Lower leg skin (tissue), 3 donors: ENCODE results near the gene STARD3.

Experiments
- POLR2A ChIP-seq, 2 donors: fragments of 450-650 bp; IDR thresholded peaks; one replicate each; pipeline ENCODE4 v1.6.1; 2016 to 2017; ENCODE audit warnings: antibody characterized with exemption in 2 of 2, mild to moderate bottlenecking in 1 of 2, moderate library complexity in 1 of 2
- TF ChIP-seq, protein P1 (sequence below), 3 donors: fragments of 450-650 bp; IDR thresholded peaks; one replicate each; pipeline ENCODE4 v1.5.1; 2016; ENCODE audit warnings: antibody characterized with exemption in 3 of 3, mild to moderate bottlenecking in 3 of 3, moderate library complexity in 2 of 3

DNA sequence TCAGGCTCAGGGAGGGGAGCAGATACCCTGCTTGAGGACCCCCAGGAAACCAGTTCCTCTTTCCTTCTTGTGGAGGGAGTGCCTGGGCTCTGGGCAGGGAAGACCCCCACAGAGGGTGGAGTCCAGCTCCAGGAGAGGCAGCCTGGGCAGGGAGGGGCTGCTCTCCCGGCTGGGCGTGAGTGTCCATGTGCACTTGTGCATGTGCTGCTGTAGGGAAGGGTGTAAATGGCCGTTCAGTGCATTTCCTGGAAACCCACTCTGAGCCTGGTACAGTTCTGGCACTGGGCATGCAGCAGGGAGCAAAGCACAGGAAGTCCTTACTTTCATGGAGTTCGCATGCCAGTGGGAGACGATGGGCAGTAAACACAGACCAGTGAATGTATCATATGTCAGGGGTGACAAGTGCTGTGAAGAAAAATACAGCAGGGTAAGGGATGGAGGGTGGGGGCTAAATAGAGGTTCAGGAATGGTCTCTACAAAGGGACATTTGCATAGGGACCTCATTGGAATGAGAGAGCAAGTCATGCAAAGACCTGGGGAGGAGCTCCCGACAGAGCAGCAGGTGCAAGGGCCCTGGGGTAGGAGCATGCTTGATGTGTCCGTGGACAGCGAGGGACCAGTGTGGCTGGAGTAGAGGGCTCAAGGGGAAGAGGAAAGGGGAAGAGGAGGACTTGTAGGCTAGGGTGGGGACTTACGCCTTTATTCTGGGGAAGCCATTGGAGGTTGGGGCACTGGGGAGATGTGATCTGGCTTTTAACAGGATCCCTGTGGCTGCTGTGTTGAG, 5.5 kb downstream of the STARD3 start:
- TF ChIP-seq, protein P1, sequence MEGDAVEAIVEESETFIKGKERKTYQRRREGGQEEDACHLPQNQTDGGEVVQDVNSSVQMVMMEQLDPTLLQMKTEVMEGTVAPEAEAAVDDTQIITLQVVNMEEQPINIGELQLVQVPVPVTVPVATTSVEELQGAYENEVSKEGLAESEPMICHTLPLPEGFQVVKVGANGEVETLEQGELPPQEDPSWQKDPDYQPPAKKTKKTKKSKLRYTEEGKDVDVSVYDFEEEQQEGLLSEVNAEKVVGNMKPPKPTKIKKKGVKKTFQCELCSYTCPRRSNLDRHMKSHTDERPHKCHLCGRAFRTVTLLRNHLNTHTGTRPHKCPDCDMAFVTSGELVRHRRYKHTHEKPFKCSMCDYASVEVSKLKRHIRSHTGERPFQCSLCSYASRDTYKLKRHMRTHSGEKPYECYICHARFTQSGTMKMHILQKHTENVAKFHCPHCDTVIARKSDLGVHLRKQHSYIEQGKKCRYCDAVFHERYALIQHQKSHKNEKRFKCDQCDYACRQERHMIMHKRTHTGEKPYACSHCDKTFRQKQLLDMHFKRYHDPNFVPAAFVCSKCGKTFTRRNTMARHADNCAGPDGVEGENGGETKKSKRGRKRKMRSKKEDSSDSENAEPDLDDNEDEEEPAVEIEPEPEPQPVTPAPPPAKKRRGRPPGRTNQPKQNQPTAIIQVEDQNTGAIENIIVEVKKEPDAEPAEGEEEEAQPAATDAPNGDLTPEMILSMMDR (IDR thresholded peaks at IDR 0.05), result no peak
- TF ChIP-seq POLR2A (IDR thresholded peaks at IDR 0.05), result no peak
